Measurements from ENCODE around the gene COG5. TPM values are rescaled to one million over a fixed set of nuclear protein-coding genes. Genes with fewer than 3 reads are reported as not detected.

The COG5 gene
- total and polyA plus RNA-seq, 9 of the 15 experiments (the other 6 are each of a cell fraction or from before 2014, with no cell fraction given), result 15.3 to 75.1 (median 56.4) TPM

DNA sequence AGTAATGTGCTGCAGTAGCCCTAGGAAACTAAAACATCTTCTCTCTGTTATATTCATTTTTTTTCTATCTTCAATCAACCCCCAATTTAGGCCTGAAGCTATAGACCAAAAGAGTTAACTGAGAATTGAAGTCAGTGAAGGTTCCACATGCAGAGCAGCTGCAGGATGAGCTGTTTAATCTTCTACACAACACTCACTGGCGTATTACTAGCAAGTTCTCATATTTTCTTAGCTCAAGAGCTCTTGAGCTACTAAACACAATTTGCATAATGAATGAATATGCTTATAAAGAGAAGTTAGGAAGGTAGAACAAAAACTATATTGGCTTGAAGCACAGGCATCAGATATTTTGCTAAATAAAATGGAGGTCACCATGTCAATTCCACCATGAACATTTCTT, 135.1 kb downstream of the COG5 start (continued):
- TF ChIP-seq ARHGAP35 (IDR thresholded peaks at IDR 0.05; ENCODE audit: partially characterized antibody), result no peak
- no peak for TF ChIP-seq ZKSCAN1 (IDR thresholded peaks at IDR 0.05; ENCODE audit: low read depth, low read length)

DNA sequence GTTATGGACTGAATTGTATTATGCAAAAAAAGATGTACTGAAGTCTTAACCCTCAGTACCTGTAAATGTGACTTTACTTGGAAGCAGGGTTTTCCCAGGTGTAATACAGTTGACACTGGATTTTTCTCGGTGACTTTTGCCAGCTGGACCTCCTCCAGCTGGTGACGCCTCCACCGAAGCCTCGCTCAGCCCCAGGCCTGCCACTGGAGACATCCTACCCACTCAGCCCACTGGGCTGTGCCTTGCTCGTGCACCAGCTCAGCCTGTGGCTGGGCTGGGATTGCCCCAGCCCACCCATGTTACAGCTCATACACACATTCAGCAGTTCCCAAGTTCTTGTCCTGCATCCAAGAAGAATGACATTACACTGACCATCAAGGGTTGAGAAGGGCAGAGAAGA, 136.3 kb downstream of the COG5 start:
- H3K9me1 ChIP-seq (ENCODE audit: control insufficient read depth, insufficient read depth, low read length), result no peaks in the 10 kb centered on the region
- DNase-seq (ENCODE audit: extremely low read depth in 1 of 4, low spot score in 3 of 4) (no peak), FAIRE-seq (no peak), ATAC-seq (no peak; the same call in 1 of the 3 replicates)
- H3K9ac ChIP-seq (ENCODE audit: insufficient read depth in 1 of 2, low read depth in 2 of 2, low read length in 2 of 2), result peak overlapping the region in 1 of 2 experiments; percentile 45; a peak in 1 of 4 replicates
- BruUV-seq (replicated peaks), result no TSS peak
- intact Hi-C loops (cut with micrococcal nuclease) (no loop called here), in situ Hi-C loops (cut with MboI) (no loop called here)
- H3K27ac ChIP-seq (ENCODE audit: extremely low read depth, low read depth, low read length), result no peak overlapping the region
- no peak overlapping the region for H3K4me2 ChIP-seq (ENCODE audit: insufficient read depth, low read length)
- no peaks in the 10 kb centered on the region for H3K27me3 ChIP-seq (ENCODE audit: control insufficient read depth in 2 of 2, insufficient read depth in 2 of 2, low read length in 2 of 2)
- no peak overlapping the region for H2AFZ ChIP-seq (ENCODE audit: low read depth, low read length)
- H3K79me2 ChIP-seq (ENCODE audit: control insufficient read depth, insufficient read depth, low read length), result no peaks in the 10 kb centered on the region
- ChIA-PET POLR2A (interaction anchor here (2.0 kb wide), 1 partner anchor 11 kb away, joined by 7 read pairs; no protein-coding TSS in a partner anchor), CTCF (ENCODE audit: low intra/inter-chr PET ratio) (no interaction called here)
- 88% methylated on average over 5 of the region's 5 CpGs for WGBS (ENCODE audit: insufficient coverage, low coverage, missing lambda C conversion rate)
- H4K20me1 ChIP-seq (replicated peaks; ENCODE audit: control insufficient read depth, insufficient read depth, low read length), result no peaks in the 10 kb centered on the region
- H3K9me3 ChIP-seq (replicated peaks; ENCODE audit: control insufficient read depth, insufficient read depth, low read depth, low read length), result no peaks in the 10 kb centered on the region
- no peak overlapping the region for H3K4me3 ChIP-seq
- H3K36me3 ChIP-seq (ENCODE audit: control insufficient read depth, insufficient read depth, low read length), result no peaks in the 10 kb centered on the region; the same call in 2 of the 3 replicates
- H3K4me1 ChIP-seq (replicated peaks in 1 of 2; ENCODE audit: control insufficient read depth in 2 of 2, insufficient read depth in 2 of 2, low read length in 2 of 2), result peaks cover 0 to 3% of the 10 kb centered on the region in 2 experiments; a peak in 1 of 5 replicates
- no peak for TF ChIP-seq SLC30A9 (CRISPR knock-in tag; IDR thresholded peaks at IDR 0.05)
- no peak for TF ChIP-seq PHF21A (IDR thresholded peaks at IDR 0.05; ENCODE audit: borderline replicate concordance, low read depth)
- TF ChIP-seq, protein P1, sequence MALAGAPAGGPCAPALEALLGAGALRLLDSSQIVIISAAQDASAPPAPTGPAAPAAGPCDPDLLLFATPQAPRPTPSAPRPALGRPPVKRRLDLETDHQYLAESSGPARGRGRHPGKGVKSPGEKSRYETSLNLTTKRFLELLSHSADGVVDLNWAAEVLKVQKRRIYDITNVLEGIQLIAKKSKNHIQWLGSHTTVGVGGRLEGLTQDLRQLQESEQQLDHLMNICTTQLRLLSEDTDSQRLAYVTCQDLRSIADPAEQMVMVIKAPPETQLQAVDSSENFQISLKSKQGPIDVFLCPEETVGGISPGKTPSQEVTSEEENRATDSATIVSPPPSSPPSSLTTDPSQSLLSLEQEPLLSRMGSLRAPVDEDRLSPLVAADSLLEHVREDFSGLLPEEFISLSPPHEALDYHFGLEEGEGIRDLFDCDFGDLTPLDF (CRISPR knock-in tag; IDR thresholded peaks at IDR 0.05), result no peak
- no peak for TF ChIP-seq ERF (CRISPR knock-in tag; IDR thresholded peaks at IDR 0.05)
- no peak for TF ChIP-seq CBFA2T3 (IDR thresholded peaks at IDR 0.05)
- no peak for TF ChIP-seq KAT2B (IDR thresholded peaks at IDR 0.05; ENCODE audit: low read depth, low read length)
- TF ChIP-seq, protein P2, sequence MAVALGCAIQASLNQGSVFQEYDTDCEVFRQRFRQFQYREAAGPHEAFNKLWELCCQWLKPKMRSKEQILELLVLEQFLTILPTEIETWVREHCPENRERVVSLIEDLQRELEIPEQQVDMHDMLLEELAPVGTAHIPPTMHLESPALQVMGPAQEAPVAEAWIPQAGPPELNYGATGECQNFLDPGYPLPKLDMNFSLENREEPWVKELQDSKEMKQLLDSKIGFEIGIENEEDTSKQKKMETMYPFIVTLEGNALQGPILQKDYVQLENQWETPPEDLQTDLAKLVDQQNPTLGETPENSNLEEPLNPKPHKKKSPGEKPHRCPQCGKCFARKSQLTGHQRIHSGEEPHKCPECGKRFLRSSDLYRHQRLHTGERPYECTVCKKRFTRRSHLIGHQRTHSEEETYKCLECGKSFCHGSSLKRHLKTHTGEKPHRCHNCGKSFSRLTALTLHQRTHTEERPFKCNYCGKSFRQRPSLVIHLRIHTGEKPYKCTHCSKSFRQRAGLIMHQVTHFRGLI (CRISPR knock-in tag; IDR thresholded peaks at IDR 0.05), result no peak
- no peak for TF ChIP-seq CHCHD3 (CRISPR knock-in tag; IDR thresholded peaks at IDR 0.05)
- TF ChIP-seq DPF2 (IDR thresholded peaks at IDR 0.05), result no peak
- TF ChIP-seq, protein P3, sequence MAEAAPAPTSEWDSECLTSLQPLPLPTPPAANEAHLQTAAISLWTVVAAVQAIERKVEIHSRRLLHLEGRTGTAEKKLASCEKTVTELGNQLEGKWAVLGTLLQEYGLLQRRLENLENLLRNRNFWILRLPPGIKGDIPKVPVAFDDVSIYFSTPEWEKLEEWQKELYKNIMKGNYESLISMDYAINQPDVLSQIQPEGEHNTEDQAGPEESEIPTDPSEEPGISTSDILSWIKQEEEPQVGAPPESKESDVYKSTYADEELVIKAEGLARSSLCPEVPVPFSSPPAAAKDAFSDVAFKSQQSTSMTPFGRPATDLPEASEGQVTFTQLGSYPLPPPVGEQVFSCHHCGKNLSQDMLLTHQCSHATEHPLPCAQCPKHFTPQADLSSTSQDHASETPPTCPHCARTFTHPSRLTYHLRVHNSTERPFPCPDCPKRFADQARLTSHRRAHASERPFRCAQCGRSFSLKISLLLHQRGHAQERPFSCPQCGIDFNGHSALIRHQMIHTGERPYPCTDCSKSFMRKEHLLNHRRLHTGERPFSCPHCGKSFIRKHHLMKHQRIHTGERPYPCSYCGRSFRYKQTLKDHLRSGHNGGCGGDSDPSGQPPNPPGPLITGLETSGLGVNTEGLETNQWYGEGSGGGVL (CRISPR knock-in tag; IDR thresholded peaks at IDR 0.05), result no peak
- no peak for TF ChIP-seq BACH1 (tag; IDR thresholded peaks at IDR 0.05)
- TF ChIP-seq HDGF (IDR thresholded peaks at IDR 0.05), result no peak
- no peak for TF ChIP-seq POLR2AphosphoS5 (IDR thresholded peaks at IDR 0.05; ENCODE audit: control insufficient read depth, insufficient read depth, low read depth, low read length)
